Measurements from ENCODE around the gene METTL16. TPM values are rescaled to one million over a fixed set of nuclear protein-coding genes. Genes with fewer than 3 reads are reported as not detected.

Gene METTL16
- total RNA-seq, 6 donors from 2014 or later = 20.3 to 37.2 (median 30.6) TPM

DNA sequence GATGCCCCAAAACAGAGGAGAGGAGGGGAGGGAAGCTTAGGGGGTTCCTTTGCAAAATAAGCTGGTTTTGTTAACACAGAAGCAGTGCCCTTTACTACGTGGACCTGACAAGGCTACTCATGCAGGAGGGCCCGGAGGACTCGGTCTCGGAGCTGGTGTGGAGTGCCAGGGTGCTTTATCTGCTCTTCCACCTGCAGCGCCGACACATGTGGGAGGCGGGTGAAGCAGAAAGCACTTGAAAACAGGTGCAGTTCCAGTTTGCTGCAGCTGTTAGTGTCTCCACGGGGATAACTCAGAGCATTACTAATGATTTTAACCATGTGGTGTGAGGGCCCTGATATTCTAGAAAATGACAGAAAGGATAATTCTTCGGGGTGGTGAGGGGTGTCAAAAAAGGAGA, 75.8 kb downstream of the METTL16 start:
- ATAC-seq (ENCODE audit: low FRiP score in 2 of 2) (no peak), DNase-seq (no peak)
- Histone ChIP-seq H3K4me3 (no peak overlapping the region), H3K36me3 (peaks cover 19 to 82% (median 34%) of the 10 kb centered on the region in 4 donors), H3K27me3 (no peaks in the 10 kb centered on the region), H3K27ac (no peak overlapping the region), H3K4me1 (peaks cover 0 to 10% (median 6%) of the 10 kb centered on the region in 4 donors), H3K9me3 (no peaks in the 10 kb centered on the region)
- TF ChIP-seq POLR2A (IDR thresholded peaks at IDR 0.05) = no peak
- no peak for TF ChIP-seq POLR2AphosphoS5 (IDR thresholded peaks at IDR 0.05)
- no peak for TF ChIP-seq EP300 (IDR thresholded peaks at IDR 0.05)
- TF ChIP-seq, protein P1, sequence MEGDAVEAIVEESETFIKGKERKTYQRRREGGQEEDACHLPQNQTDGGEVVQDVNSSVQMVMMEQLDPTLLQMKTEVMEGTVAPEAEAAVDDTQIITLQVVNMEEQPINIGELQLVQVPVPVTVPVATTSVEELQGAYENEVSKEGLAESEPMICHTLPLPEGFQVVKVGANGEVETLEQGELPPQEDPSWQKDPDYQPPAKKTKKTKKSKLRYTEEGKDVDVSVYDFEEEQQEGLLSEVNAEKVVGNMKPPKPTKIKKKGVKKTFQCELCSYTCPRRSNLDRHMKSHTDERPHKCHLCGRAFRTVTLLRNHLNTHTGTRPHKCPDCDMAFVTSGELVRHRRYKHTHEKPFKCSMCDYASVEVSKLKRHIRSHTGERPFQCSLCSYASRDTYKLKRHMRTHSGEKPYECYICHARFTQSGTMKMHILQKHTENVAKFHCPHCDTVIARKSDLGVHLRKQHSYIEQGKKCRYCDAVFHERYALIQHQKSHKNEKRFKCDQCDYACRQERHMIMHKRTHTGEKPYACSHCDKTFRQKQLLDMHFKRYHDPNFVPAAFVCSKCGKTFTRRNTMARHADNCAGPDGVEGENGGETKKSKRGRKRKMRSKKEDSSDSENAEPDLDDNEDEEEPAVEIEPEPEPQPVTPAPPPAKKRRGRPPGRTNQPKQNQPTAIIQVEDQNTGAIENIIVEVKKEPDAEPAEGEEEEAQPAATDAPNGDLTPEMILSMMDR (IDR thresholded peaks at IDR 0.05) = no peak
- 80 to 81% methylated on average over 9 of the region's 9 CpGs for WGBS, 2 donors

- no peaks in the 10 kb centered on the region for H3K27me3 ChIP-seq
- H3K4me1 ChIP-seq = peaks cover 0 to 10% (median 6%) of the 10 kb centered on the region in 4 donors
- TF ChIP-seq, protein P1 (IDR thresholded peaks at IDR 0.05) = no peak
- TF ChIP-seq EP300 (IDR thresholded peaks at IDR 0.05) (no peak), POLR2AphosphoS5 (IDR thresholded peaks at IDR 0.05) (no peak), POLR2A (IDR thresholded peaks at IDR 0.05) (no peak)
- H3K27ac ChIP-seq = no peak overlapping the region
- H3K4me3 ChIP-seq = no peak overlapping the region
- peaks cover 19 to 78% (median 34%) of the 10 kb centered on the region in 4 donors for H3K36me3 ChIP-seq
- ATAC-seq (ENCODE audit: low FRiP score in 2 of 2) (no peak), DNase-seq (no peak)
- 72 to 74% methylated on average over 9 of the region's 9 CpGs for WGBS, 2 donors
- no peaks in the 10 kb centered on the region for H3K9me3 ChIP-seq
Observed at GRCh38 chr17:2435181-2435741, 76.4 kb downstream of the METTL16 start.

DNA sequence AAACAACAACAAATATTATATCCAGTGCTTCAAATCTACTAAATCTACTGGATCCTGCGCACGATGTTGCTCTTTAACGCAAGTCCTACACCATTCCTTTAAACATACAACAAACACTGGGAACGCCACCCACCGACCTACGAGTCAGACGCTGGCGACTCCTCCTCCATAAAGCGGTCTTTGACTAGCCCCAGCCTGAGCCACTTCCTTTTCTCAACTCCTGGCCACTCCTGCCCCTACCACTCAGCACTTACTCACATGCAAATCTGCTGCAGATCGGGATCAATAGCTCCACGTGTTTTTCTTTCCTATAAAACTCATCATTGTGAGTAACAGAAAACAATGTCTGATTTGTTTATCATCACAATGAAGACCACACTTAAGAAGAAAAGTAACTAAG, 78.0 kb downstream of the METTL16 start:
- no peak overlapping the region for H3K27ac ChIP-seq
- TF ChIP-seq POLR2A (IDR thresholded peaks at IDR 0.05) (no peak), EP300 (IDR thresholded peaks at IDR 0.05) (no peak), POLR2AphosphoS5 (IDR thresholded peaks at IDR 0.05) (no peak)
- TF ChIP-seq, protein P1 (IDR thresholded peaks at IDR 0.05) = no peak
- 80 to 90% methylated on average over 11 of the region's 11 CpGs for WGBS, 2 donors
- H3K4me1 ChIP-seq = no peaks in the 10 kb centered on the region
- no peaks in the 10 kb centered on the region for H3K27me3 ChIP-seq
- peaks cover 17 to 65% (median 31%) of the 10 kb centered on the region in 4 donors for H3K36me3 ChIP-seq
- DNase-seq = no peak
- H3K9me3 ChIP-seq = no peaks in the 10 kb centered on the region
- ATAC-seq (ENCODE audit: low FRiP score in 2 of 2) = no peak
- no peak overlapping the region for H3K4me3 ChIP-seq

DNA sequence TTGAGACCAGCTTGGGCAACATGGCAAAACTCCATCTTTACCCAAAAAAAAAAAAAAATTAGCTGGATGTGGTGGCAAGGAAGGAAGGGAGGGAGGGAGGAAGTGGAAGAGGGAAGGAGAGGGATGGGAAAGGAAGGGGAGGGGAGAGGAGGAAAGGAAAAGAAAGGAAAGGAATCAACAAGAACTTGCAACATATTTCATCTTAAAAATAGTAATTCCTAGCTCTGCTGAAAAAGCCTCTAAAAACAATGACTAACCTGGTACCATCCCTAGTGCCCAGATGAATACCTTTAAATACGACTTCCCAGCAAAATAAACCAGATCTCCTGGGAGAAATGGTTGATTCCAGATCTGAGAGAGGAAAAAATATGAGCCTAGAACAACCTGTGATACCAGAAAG, 83.8 kb downstream of the METTL16 start:
- DNase-seq (no peak), ATAC-seq (ENCODE audit: low FRiP score in 2 of 2) (no peak)
- peaks cover 0 to 12% (median 5%) of the 10 kb centered on the region in 4 donors for H3K36me3 ChIP-seq
- no peak overlapping the region for H3K4me3 ChIP-seq
- WGBS, 2 donors = 100% methylated on average over 1 of the region's 1 CpG
- TF ChIP-seq, protein P1 (IDR thresholded peaks at IDR 0.05) = no peak
- TF ChIP-seq POLR2A (IDR thresholded peaks at IDR 0.05) = no peak
- no peak for TF ChIP-seq EP300 (IDR thresholded peaks at IDR 0.05)
- TF ChIP-seq POLR2AphosphoS5 (IDR thresholded peaks at IDR 0.05) = no peak
- no peaks in the 10 kb centered on the region for H3K4me1 ChIP-seq
- no peaks in the 10 kb centered on the region for H3K27me3 ChIP-seq
- no peak overlapping the region for H3K27ac ChIP-seq
- H3K9me3 ChIP-seq = no peaks in the 10 kb centered on the region

DNA sequence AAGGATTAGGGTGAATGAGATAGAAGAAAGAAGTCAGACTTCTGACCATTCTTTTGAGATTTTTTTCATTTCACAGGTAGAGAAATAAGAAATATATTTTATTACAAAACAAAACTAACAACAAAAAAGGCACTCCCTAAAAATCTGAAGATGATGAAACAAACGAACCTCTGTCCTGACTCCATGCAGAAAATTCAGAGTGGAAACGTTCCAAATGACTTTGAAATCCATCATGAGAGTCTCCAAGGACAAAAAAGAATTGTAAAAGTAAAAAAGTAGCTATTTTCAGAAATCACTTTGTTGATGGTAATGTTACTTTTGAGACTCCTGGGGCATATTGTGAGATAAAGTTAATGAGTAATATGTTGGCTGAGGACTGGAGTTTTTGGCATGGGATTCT, 84.5 kb downstream of the METTL16 start:
- WGBS, 2 donors = 72 to 87% methylated on average over 2 of the region's 2 CpGs
- Histone ChIP-seq H3K27me3 (no peaks in the 10 kb centered on the region), H3K27ac (no peak overlapping the region), H3K4me3 (no peak overlapping the region), H3K36me3 (peaks cover 0 to 6% (median 1%) of the 10 kb centered on the region in 4 donors), H3K9me3 (no peaks in the 10 kb centered on the region), H3K4me1 (no peaks in the 10 kb centered on the region)
- no peak for DNase-seq
- TF ChIP-seq, protein P1 (IDR thresholded peaks at IDR 0.05) = no peak
- TF ChIP-seq EP300 (IDR thresholded peaks at IDR 0.05) (no peak), POLR2AphosphoS5 (IDR thresholded peaks at IDR 0.05) (no peak), POLR2A (IDR thresholded peaks at IDR 0.05) (no peak)
- no peak for ATAC-seq (ENCODE audit: low FRiP score in 2 of 2)
